Esophagus squamous epithelium (tissue), 4 donors: ENCODE data around the gene CCDC175.

Experiments used
- POLR2A ChIP-seq, 4 donors: fragments of 450-650 bp; IDR thresholded peaks; one replicate each; pipeline ENCODE4 v1.6.1; 2017; ENCODE audit warnings: antibody characterized with exemption in 4 of 4, mild to moderate bottlenecking in 4 of 4, moderate library complexity in 3 of 4
- TF ChIP-seq, protein P1 (sequence below), 6 experiments: fragments of 450-650 bp in 4 of 6; fragments of 200-600 bp in 2 of 6; sonication (generic) in 2 of 6; IDR thresholded peaks; one replicate each; pipeline ENCODE4 v1.5.1; 2016 to 2019; ENCODE audit warnings: antibody characterized with exemption in 6 of 6, mild to moderate bottlenecking in 4 of 6, moderate library complexity in 4 of 6

DNA sequence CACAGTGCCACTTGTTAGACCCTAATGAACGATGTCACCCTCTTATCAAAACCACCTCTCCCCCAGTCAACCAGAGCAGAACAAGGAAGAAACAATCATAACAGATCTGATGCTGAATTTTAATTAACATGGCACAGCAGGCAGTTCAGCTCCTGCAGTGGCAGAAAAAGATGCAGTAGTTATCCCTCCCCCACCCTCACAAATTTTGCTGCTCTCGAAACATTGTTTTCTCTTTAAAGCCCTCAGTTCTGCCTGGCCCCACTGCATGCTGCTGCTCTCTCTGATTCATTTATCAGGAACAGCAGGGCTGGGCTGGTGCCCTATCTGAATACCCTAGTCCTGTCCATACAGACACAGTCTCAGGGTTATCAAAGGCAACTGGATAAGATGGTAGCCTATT lies 12.2 kb downstream of the CCDC175 start:
- TF ChIP-seq, protein P1, sequence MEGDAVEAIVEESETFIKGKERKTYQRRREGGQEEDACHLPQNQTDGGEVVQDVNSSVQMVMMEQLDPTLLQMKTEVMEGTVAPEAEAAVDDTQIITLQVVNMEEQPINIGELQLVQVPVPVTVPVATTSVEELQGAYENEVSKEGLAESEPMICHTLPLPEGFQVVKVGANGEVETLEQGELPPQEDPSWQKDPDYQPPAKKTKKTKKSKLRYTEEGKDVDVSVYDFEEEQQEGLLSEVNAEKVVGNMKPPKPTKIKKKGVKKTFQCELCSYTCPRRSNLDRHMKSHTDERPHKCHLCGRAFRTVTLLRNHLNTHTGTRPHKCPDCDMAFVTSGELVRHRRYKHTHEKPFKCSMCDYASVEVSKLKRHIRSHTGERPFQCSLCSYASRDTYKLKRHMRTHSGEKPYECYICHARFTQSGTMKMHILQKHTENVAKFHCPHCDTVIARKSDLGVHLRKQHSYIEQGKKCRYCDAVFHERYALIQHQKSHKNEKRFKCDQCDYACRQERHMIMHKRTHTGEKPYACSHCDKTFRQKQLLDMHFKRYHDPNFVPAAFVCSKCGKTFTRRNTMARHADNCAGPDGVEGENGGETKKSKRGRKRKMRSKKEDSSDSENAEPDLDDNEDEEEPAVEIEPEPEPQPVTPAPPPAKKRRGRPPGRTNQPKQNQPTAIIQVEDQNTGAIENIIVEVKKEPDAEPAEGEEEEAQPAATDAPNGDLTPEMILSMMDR (IDR thresholded peaks at IDR 0.05): no peak
- no peak for TF ChIP-seq POLR2A (IDR thresholded peaks at IDR 0.05)
